Stimulated activated CD8-positive, alpha-beta memory T cell treated with anti-CD3 and anti-CD28 coated beads, Interleukin-4, amount 100 ng/mL, for 4 hours (primary cell): ENCODE measurements around the gene DNAJA4.

ENCODE experiments used
- DNase-seq, 2 donors: peaks; one replicate each; pipeline ENCODE4 v3.0.0-alpha.2; 2020; ENCODE audit warnings: low read depth in 2 of 2, low spot score in 1 of 2

DNAJA4 gene

GRCh38 chr15:78264304-78265136, at the start of gene DNAJA4:
Gene DNAJA4 (plus strand): TSS chr15:78264562. CDS start chr15:78264764, 202 bp downstream.
- peak; percentile 15 to 31 for DNase-seq

- no peak for DNase-seq
Observed at GRCh38 chr15:78216276-78217104, 47.9 kb upstream of the DNAJA4 start.

- no peak for DNase-seq
Observed at GRCh38 chr15:78220713-78221112, 43.6 kb upstream of the DNAJA4 start.

- no peak for DNase-seq
Observed at GRCh38 chr15:78222745-78223395, 41.5 kb upstream of the DNAJA4 start.

- no peak for DNase-seq
Observed at GRCh38 chr15:78223396-78224022, 40.9 kb upstream of the DNAJA4 start.

GRCh38 chr15:78224023-78224411, 40.3 kb upstream of the DNAJA4 start:
- no peak for DNase-seq

- no peak for DNase-seq
Observed at GRCh38 chr15:78225783-78226541, 38.4 kb upstream of the DNAJA4 start.

GRCh38 chr15:78228356-78228996, 35.9 kb upstream of the DNAJA4 start:
- no peak for DNase-seq

GRCh38 chr15:78229431-78230406, 34.6 kb upstream of the DNAJA4 start:
- DNase-seq, result no peak

- DNase-seq, result no peak
Observed at GRCh38 chr15:78232951-78233350, 31.4 kb upstream of the DNAJA4 start.

GRCh38 chr15:78233496-78233895, 30.9 kb upstream of the DNAJA4 start:
- no peak for DNase-seq

- DNase-seq, result no peak
Observed at GRCh38 chr15:78234515-78235040, 29.8 kb upstream of the DNAJA4 start, which contains the start of gene ACSBG1. Gene ACSBG1 (minus strand): TSS chr15:78234565. CDS start chr15:78234501, 64 bp downstream.

GRCh38 chr15:78236491-78236890, 27.9 kb upstream of the DNAJA4 start:
- DNase-seq, result no peak

GRCh38 chr15:78237146-78237545, 27.2 kb upstream of the DNAJA4 start:
- DNase-seq, result no peak

- DNase-seq, result no peak
Observed at GRCh38 chr15:78239811-78240210, 24.6 kb upstream of the DNAJA4 start.

- DNase-seq, result peak; percentile 55 to 62
Observed at GRCh38 chr15:78241017-78241416, 23.3 kb upstream of the DNAJA4 start.

- DNase-seq, result no peak
Observed at GRCh38 chr15:78242128-78242527, 22.2 kb upstream of the DNAJA4 start.

- DNase-seq, result no peak
Observed at GRCh38 chr15:78243058-78243457, 21.3 kb upstream of the DNAJA4 start.
